ENCODE measurements around the gene ITGB6.

The ITGB6 gene

DNA sequence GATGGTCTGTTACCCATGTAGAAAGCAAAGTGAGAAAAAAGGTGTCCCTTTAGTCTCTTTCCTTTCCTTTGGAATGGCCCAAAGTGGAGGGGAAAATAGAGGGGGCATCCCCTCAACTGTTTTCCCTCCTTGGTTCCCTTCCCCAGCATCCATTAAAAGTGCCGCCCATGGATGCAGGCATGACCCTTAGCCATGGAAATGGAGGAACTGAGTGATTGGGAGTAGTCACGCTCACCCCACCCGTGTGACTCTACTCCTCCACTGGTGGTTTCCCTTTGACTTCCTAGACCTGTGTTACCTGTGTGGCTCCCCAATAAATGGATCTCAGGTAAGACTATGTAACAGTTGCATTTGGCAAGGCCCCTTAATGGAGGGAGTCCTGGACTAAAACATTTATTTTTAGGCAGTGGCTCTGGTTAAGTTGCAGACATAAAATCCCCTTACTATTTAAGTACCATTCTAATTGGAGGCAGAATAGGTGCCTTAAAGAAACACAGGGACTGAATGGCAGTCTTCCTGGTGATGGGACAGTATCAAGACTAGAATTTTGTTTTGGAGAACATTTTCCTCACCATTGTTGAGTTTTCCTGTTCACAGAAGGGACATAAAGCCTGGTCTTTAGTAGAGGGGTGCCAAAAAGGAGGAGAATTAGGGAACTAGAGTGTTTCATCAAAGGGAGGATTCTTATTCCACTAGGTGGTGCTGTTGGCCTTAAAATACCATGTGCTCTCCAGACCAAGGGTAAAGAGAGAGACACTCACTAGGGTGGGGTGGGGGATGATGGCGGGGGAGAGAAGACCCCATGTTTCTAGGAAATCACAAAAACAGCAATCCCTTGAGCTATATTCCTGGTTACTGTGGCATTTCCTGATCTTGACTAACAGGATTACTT, 112.0 kb downstream of the ITGB6 start:
- DNase-seq (ENCODE audit: low read depth): no peak

DNA sequence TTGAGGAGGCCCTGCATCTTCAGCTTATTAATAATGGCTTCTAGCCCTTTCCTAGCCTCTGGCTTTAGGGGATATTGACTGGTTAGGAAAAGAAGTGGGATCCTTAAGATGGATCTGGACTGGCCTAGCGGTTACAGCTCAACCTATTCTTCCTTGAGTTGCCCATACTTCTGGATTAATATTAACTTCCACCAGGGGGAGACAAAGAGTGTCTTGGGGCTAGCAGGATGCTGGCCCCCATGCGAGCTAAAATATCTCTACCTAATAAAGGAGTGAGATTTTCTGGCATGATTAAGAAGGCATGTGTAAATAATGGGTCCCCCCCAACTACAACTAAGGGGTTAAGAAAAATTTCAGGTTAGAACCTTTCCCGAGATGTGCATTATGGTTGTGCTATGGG, 114.4 kb downstream of the ITGB6 start:
- no peak for DNase-seq (ENCODE audit: low read depth)

DNA sequence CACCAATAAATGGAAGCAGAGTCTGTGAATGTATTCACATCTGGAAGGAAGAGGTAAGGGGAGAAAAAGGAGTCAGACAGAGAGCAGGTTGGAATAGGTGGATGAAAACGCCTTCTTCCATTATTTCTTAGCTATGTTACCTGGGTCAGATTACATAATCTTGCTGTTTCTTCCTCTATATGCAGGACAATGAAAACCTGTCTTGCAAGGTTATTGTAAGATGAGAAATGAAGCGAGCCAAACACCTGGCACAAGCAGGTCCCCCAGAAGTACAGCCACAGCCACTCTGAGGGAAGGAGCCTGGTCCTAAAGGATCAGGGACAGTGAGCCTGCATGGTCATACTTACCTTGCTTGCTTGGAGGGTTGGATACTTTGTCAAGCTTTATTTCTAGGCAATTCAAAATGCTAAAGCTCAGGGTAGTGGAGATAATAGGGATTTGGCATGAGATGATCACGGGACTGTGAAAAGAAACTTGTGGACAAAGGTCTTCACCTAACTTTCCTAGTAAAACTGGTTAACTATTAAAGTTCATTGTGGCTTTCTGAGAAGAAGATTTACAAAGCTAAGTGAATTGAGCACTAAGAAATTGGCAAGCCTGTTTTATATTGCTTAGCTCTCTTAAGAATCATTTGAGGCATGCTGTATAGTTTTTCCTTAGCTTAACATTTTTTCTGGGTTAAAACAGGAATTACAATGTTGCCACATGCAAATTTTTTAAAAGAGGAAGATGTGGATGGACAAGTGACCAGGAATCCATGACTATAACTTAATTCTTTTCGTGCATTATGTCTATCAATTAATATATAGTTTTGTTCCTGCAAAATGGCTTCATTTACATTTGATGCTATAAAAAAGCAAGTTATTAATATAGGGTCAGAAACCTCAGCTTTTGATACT, 121.9 kb downstream of the ITGB6 start:
- no peak for DNase-seq (ENCODE audit: low read depth)

DNA sequence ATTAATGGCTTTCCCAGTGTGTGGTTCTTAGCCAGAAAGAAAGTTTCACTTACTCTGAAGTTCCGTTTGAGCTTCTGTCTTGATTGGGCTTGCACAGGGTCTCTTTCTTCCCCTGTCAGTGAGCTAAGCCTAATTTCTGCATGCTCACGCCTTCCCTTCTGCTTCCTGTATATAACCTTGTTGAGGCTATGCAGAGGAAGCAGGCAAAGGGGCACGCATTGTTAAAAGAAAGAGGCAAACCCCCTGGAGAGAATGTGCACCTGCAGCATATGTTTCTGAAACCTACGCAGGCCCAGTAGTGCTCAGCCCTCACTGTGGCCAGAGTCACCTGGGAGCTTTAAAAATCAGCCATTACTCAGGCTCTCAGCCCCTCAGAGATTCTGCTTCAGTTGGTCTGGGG, 123.2 kb downstream of the ITGB6 start:
- DNase-seq (ENCODE audit: low read depth): no peak

DNA sequence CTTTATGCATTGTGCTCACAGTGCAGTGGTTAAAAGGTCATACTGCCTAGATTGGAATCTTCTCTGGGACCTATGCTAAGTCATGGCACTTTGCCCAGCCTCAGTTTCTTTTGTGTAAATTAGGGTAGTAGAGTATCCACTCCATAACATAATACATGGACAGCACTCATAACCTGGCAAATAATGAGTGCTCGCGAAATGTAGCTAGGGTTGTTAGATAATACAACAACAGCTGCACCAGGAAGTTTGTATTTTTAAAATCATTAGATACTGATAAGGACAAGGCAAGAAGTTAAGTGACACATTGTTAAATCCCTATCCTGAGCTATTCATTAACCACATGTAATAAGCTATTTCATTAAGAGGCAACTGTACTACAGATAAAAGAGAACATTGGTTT, 123.8 kb downstream of the ITGB6 start:
- no peak for DNase-seq (ENCODE audit: low read depth)

DNA sequence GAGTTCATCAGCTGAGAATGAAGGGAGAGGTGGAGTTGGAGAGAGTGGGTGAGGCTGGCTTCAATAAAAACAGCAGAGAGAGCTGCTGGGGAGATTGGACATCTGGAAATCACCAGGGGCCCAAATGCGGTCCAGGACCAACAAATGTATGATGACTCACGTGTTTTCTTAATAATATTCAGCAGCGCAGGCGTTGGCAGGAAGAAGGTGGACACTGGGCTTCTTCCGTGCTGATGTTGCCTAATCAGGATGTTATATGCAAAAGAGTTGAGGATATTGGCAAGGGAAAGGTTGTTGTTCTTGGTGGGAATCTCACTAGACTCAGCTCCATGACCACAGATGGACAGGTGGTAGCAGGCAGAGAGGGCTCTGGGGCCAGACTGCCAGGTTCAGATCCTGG, 124.9 kb downstream of the ITGB6 start:
- no peak for DNase-seq (ENCODE audit: low read depth)

DNA sequence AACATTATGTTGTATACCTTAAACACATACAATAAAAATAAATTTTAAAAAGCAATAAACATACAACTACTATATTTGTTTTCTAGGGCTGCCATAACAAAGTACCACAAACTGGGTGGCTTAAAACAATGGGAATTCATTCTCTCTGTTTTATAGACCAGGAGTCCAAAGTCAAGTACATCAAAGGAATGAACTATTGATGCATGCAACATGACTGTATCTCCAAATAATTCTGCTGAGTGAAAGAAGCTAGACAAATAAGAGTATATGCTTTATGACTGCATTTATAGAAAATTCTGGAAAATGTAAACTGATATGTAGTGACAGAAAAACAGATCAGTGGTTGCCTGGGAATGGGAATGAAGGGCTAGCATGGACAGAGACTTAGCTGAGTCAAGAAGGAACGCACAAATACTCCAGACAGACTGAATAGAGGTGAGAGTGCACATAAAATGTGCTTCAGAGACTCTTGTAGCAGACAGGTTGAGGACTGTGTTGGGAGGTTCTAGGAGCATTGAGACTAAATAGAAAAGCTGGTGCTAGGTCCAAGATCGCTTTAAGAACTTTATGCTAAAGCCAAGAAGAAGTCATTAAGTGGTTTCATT, 126.7 kb downstream of the ITGB6 start:
- DNase-seq (ENCODE audit: low read depth): no peak

DNA sequence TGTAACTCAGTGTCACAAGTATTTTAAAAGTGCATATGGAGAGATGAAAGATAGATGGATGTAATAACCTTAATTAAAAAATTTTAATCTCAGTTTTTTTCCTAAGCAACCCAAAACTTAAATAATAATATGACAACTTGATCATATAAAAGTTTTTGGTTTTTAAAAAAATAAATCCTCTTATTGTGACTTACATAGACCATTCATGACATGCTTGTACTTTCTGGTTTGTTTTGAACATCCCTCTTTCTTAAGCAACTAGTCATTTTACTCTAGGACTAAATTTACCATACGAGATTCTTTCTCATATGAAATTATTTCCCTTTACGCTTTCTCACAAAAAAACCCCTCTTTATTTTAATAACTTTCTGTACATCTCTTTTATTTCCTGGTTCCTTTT, 131.2 kb downstream of the ITGB6 start:
- DNase-seq (ENCODE audit: low read depth): no peak

DNA sequence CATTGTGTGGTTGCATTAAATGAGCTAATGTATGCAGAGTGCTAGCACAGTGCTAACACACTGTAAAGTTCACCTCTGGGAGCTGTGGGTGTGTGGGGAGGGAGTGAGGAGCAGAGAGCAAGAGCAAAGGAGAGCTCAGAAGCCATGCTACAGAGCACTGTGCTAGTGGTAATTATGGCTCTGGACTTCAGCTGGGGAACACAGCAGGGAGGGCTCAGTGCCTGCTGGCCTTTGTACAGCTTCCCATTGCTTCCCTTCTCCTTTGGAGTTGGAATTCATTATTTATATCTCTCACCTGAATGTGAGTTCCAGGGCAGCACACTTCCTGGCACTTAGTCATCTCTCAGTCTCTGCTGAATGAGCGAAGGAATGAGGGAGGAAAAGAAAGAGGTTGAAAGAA, 135.2 kb downstream of the ITGB6 start:
- DNase-seq (ENCODE audit: low read depth): no peak

DNA sequence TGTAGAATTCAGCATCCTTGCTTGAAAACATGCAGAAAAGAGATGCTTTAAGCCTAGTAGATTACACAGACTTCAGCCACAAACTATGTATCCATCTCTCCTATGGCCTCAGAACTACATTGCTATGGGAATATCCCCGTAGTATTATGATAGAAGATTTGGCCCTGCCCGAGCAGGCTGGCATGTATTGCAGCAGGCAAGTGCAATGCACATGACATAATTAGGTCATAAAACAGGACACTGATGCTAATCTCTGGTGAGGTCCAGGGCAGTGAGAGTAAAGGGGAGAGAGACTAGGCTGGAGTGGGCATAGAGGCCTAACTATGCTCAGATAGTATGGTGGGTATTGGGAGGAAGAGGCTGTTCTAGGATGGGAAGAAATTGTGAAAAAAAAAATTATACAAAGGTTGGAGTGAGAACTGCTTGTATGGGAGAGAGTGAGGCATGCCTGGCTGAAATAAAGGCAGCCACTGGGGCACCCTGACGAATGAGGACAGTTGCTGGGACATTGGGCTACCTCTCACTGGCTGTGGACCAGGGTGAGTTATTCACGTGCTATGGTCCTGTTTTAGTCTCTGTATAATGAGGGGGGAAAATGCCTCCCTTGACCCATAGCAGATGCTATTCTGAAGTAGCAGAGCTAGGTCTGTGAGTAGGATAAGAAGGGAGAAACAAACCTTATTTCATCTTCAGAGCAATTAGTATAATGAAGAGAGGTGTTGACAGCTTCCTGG, 136.0 kb downstream of the ITGB6 start:
- no peak for DNase-seq (ENCODE audit: low read depth)

DNA sequence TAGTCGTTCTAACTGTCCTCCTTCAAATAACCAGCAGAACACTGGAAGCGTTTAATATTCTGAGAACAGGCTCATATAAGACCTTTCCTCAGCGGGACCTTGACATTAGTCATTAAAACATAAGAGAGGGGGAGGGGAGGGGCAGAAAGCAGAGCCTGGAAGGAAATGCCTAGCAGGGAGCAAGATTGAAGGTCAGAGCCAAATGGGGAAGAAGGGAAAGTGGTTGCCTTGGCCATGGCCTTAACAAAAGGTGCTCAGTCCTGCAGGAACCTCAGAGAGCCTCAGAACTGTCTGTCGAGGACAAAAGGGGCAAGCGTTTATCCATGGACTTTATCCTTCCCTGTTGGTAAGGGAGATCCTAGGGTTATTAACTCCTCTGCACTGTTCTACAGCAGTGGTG, 136.8 kb downstream of the ITGB6 start:
- DNase-seq (ENCODE audit: low read depth): no peak

DNA sequence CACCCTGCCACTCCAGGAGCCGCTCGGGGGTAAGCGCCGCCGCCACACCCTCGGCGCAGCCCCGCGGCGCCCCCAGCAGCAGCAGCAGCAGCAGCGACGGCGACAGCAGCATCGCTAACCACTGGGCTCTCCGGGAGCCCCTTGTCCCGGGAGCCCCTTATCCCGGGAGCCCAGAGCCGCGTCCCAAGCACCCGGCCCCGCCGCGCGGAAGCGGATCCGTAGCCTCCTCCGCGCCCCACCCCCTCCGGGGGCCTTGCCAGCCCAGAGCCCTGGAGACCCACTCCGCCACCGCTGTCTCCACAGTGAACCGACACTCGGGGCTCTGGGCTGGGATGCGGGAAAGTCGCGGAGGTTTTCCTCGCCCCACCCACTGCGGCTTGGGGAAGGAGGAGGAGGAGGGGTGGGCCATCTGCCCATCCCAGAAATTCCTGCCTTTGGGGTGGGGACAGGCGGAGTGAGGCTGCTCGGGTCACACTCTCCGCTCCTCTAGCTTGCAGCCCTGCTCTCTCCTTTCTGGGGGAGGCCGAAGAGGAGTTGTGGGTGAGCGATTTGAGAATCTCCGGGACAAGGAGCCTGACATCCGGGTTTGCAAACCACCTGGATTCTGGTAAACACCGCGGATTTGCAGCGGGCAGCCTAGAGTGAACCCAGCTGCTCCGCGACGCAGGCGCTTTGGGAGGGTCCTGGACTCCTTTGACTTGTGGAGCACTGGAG, 137.6 kb downstream of the ITGB6 start, which contains the start of gene PLA2R1:
PLA2R1 (minus strand) TSS at position 324 of the 714 bp plus-strand sequence; CDS start at position 112, 212 bp downstream.
- no peak for DNase-seq (ENCODE audit: low read depth)

DNA sequence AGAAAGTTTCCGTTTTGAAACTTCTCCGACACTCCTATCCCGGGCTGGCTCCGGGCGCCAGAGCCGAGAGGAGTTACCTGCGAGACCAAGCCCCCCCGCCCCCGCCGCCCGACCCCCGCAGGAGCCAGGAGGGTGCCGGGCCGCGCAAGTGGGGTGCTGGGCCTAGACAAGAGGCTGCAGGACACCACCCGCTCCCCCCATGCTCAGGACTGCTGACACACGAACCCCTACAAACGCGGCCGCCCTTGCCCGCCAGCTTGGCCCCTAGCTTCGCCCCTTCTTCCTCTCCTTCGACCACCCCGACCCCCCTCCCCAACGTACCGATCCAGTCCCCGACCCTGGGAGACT, 138.2 kb downstream of the ITGB6 start:
- no peak for DNase-seq (ENCODE audit: low read depth)

DNA sequence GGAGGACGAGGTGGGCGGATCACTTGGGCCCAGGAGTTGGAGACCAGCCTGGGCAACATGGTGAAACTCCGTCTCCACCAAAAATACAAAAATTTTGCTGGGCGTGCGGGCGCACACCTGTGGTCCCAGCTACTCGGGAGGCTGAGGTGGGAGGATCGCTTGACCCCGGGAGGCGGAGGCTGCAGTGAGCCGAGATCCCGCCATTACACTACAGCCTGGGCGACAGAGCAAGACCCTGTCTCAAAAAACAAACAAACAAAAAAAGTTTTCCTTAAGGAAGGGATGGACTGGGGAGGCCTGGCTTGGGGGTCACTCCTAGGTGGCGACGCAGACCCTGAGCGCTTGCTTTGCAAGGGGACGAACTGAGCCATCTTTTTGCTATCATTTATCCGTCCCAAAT, 138.5 kb downstream of the ITGB6 start:
- DNase-seq (ENCODE audit: low read depth): no peak

DNA sequence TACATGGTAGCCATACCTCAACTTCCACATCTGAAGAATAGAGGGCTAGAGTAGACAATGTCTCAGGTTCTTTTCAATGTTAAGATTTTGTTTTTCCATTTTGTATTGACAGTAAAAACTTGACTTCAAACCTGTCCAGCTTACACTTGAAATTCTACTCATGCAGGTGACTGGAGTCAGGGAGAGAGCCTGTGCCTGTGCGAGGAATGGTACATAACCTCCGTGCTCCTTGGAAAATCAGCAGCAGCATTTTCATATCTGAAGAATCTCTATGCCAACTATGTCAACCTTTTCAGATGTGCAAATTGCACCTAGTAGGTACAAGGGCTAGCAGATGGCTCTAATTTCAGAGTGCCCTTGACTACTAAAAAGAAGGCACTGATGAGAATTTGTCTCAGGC, 139.8 kb downstream of the ITGB6 start:
- no peak for DNase-seq (ENCODE audit: low read depth)

DNA sequence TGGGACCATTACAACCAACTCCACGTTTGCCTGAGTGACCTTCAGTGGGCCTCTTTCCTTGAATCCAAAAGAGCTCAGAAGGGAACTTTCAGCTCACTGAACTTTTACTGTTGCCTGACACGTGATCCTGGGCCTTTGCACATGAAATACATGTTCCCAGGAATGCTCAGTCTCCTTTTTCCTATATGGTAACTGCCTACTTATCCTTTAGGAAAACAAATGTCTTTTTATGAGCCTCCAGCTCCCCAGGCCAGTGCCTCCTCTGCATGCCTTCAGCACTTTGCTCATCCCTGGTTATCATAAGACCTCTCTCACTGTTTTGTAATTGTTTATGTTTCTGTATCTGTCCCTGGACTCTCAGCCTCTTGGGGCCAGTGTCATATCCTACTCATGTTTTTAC, 142.7 kb downstream of the ITGB6 start:
- DNase-seq (ENCODE audit: low read depth): no peak

DNA sequence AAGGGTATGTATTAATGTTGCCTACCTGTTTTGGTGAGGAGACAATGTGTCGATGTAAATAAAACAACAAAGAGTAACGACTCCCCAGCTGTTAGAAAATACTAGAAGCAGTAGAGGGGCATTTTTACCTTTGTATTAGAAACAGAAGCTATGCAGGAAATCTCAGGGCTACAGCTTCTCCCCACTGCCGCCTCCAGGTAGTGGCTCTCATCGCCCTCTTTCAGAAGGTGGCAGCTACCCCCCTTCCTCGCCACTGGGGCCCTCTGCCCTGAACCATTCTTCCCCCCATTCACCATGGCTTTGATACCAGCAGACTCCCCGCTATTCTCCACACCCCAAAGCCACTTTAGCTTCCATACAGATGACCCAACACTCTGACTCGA, 144.4 kb downstream of the ITGB6 start:
- no peak for DNase-seq (ENCODE audit: low read depth)

DNA sequence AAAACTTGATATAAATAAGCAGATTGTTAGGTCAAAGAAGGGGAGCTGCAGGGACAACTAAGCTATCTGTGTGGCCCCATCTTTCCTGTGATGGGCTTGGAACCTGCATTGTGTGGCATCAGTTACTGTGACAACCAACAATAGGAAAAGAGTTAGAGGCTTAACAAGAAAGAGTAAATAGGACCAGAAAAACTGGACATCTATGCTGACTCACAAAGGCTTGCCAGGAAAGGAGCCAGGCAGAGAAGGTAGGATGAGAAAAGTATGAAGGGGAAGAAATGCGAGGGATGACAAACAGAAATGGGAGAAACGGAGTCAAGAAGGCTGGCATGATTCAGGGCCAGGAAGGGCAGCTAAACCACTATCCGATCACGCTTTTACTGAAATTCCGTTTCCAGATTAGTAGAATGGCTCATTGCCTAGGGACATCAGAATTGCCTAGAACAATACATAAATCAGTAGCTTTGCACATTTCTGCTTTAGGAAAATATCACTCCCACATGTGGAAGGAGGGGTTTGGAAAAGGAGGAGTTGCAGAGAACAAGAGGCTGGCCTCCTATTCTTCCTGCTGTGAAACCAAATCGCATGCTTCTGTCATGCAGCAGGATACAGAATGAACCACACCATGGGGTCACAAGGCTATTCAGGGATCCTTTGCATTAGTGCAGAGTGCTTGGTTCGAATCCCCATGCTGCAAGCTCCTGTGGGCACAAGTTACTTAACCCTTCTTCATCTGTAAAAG, 144.9 kb downstream of the ITGB6 start:
- DNase-seq (ENCODE audit: low read depth): no peak

DNA sequence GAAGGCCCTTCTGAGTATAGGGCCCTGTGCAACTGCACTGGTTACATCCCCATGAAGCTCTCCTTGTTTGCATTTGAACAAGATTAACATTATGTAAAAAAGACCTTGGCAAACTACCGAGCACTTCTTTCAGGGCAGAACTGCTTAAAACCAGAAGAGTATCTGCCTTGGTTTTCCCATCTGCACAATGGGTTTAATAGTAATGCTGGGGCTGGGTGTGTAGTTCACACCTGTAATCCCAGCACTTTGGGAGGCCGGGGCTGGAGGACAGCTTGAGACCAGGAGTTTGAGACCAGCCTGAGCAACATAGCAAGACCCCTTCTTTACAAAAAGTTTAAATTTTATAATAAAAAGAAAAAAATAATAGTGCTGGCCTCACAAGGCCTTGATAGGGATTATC, 146.1 kb downstream of the ITGB6 start:
- DNase-seq (ENCODE audit: low read depth): no peak

DNA sequence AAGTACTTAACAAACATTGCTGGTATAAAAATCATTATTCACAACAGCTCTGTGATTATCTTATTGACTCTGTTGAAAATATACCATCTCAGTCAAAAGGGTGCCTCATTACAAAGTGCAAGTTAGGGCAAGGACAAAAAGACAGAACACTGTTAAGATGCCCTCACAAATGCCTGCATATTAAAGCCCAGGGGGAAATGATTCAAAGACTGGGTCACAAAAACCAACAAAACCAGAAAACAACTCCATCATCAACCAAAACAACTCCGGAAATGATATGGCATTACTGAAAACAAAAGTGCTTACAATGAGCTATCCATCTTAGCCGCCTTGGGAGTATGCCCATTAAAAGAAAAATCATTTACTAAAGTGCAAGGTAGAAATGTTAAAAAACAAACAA, 147.5 kb downstream of the ITGB6 start:
- DNase-seq (ENCODE audit: low read depth): no peak

DNA sequence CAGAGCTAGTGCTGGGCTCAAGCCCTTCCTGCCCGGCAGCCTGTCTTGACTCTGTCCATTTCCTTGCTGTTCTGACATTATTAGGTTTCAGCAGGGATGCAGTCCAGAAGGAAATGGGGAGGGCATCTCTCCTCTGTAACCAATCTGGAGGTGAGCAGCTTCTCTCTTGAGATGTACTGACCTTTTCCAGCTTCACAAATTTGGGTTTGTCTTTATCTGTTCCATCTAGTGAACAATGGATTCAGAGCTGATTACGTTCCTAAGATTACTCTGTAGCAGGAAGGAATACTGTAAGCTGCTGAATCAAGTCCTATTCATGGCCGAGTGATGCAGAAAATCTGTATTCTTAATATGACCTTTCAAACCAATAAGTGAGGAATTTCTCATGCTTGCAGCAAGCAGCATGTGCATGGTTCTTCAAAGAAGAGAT, 148.7 kb downstream of the ITGB6 start:
- no peak for DNase-seq (ENCODE audit: low read depth)
